NOMO-1 (cell line): ENCODE results near the gene MAD1L1.

Experiments used
- DNase-seq, 2 experiments: peaks; one replicate each; lab custom pipeline; 2025; ENCODE audit not compliant: unreplicated experiment in 2 of 2; lab: John Stamatoyannopoulos, UW

MAD1L1 gene

GRCh38 chr7:2219606-2220005, 13.1 kb downstream of the MAD1L1 start:
- DNase-seq = no peak

- DNase-seq = no peak
These were observed 13.6 kb downstream of the MAD1L1 start for GRCh38 chr7:2219136-2219535.

- DNase-seq = no peak
These were observed 14.3 kb downstream of the MAD1L1 start for GRCh38 chr7:2218444-2218785.

GRCh38 chr7:2217716-2218443, 14.9 kb downstream of the MAD1L1 start:
- no peak for DNase-seq

GRCh38 chr7:2217206-2217605, 15.5 kb downstream of the MAD1L1 start:
- DNase-seq = no peak

- no peak for DNase-seq
These were observed 16.9 kb downstream of the MAD1L1 start for GRCh38 chr7:2215851-2216250.

GRCh38 chr7:2214636-2215035, 18.1 kb downstream of the MAD1L1 start:
- no peak for DNase-seq

GRCh38 chr7:2213551-2214215, 19.1 kb downstream of the MAD1L1 start:
- no peak for DNase-seq

- no peak for DNase-seq
These were observed 19.8 kb downstream of the MAD1L1 start for GRCh38 chr7:2212906-2213305.

GRCh38 chr7:2211926-2212325, 20.8 kb downstream of the MAD1L1 start:
- no peak for DNase-seq

- no peak for DNase-seq
These were observed 21.4 kb downstream of the MAD1L1 start for GRCh38 chr7:2211259-2211880.

- DNase-seq = no peak
These were observed 22.0 kb downstream of the MAD1L1 start for GRCh38 chr7:2210551-2211258.

- no peak for DNase-seq
These were observed 22.8 kb downstream of the MAD1L1 start for GRCh38 chr7:2209961-2210323.

- no peak for DNase-seq
These were observed 23.4 kb downstream of the MAD1L1 start for GRCh38 chr7:2209146-2209960.

GRCh38 chr7:2208712-2209111, 24.0 kb downstream of the MAD1L1 start:
- DNase-seq = no peak

- DNase-seq = no peak
These were observed 27.5 kb downstream of the MAD1L1 start for GRCh38 chr7:2205036-2205780.

GRCh38 chr7:2204446-2204845, 28.3 kb downstream of the MAD1L1 start:
- no peak for DNase-seq

GRCh38 chr7:2203766-2204300, 28.9 kb downstream of the MAD1L1 start:
- peak in 1 of 2 experiments; percentile 2 for DNase-seq

- no peak for DNase-seq
These were observed 29.6 kb downstream of the MAD1L1 start for GRCh38 chr7:2202901-2203765.
